Adrenal gland (tissue), 5 donors: ENCODE results near the gene CDH24.

Experiments used
- POLR2A ChIP-seq, 2 donors: fragments of 450-650 bp; IDR thresholded peaks; one replicate each; pipeline ENCODE4 v1.6.1; 2017; ENCODE audit warnings: antibody characterized with exemption in 2 of 2, mild to moderate bottlenecking in 2 of 2, moderate library complexity in 1 of 2
- TF ChIP-seq, protein P1 (sequence below), 6 experiments: fragments of 450-650 bp in 4 of 6; fragments of 200-600 bp in 2 of 6; sonication (generic) in 1 of 6; IDR thresholded peaks; 1 replicate in 5 of 6; 2 replicates in 1 of 6; pipeline versions ENCODE4 v1.5.1 to v1.8.0; 2016 to 2021; ENCODE audit warnings: antibody characterized with exemption in 6 of 6, mild to moderate bottlenecking in 2 of 6, moderate library complexity in 1 of 6
- donor health status: DM: no; HTN: no; CAD: no.

DNA sequence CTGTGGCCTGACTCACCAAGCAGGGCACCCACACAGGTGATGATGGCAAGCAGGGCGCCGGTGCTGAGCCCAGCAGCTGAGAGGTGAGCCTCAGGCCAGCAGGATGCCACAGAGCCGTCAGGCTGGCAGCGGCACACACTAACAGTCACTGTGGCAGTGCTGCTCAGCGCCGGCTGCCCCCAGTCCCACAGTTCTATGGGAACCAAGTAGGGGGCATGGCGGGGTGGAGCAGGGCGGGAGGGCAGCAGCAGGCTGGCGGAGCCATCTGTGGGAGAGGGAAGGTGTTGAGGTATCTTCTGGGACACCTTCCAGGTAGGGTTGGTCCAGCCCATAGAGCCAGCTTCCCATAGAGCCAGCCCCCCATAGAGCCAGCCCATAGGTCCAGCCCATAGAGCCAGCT lies 8.3 kb downstream of the CDH24 start:
- TF ChIP-seq, protein P1, sequence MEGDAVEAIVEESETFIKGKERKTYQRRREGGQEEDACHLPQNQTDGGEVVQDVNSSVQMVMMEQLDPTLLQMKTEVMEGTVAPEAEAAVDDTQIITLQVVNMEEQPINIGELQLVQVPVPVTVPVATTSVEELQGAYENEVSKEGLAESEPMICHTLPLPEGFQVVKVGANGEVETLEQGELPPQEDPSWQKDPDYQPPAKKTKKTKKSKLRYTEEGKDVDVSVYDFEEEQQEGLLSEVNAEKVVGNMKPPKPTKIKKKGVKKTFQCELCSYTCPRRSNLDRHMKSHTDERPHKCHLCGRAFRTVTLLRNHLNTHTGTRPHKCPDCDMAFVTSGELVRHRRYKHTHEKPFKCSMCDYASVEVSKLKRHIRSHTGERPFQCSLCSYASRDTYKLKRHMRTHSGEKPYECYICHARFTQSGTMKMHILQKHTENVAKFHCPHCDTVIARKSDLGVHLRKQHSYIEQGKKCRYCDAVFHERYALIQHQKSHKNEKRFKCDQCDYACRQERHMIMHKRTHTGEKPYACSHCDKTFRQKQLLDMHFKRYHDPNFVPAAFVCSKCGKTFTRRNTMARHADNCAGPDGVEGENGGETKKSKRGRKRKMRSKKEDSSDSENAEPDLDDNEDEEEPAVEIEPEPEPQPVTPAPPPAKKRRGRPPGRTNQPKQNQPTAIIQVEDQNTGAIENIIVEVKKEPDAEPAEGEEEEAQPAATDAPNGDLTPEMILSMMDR (IDR thresholded peaks at IDR 0.05) = no peak
- TF ChIP-seq POLR2A (IDR thresholded peaks at IDR 0.05) = no peak
